ENCODE measurements around the gene ZWILCH.
"Not testable (repeated sequence)": the region's sequence is repeated elsewhere in the genome, so short reads cannot be mapped to it uniquely, and the experiment has no call there.

ZWILCH gene

GRCh38 chr15:66489179-66489791 lies 15.8 kb upstream of the ZWILCH start:
- no peak for DNase-seq

DNA sequence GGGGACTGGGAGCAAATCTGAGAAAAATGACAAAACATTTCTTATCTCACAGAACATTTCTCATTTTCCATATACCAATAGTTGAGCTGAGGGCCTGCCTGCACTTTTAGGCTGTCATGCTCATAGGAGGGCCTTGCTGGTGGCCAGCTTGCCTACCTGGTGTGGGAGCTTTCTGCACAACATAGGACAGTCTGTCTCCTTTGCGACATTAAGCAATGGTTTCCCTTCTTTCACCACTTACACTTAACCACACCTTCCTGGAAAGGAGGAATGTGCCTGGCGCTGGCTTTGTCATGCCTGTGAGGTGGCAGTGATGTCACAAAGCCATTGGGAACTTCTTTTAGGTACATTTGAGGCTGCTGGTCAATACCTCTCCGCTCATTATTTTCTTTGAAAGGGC lies 13.3 kb upstream of the ZWILCH start:
- DNase-seq = no peak

GRCh38 chr15:66494262-66494661 lies 10.9 kb upstream of the ZWILCH start:
- DNase-seq = no peak

DNA sequence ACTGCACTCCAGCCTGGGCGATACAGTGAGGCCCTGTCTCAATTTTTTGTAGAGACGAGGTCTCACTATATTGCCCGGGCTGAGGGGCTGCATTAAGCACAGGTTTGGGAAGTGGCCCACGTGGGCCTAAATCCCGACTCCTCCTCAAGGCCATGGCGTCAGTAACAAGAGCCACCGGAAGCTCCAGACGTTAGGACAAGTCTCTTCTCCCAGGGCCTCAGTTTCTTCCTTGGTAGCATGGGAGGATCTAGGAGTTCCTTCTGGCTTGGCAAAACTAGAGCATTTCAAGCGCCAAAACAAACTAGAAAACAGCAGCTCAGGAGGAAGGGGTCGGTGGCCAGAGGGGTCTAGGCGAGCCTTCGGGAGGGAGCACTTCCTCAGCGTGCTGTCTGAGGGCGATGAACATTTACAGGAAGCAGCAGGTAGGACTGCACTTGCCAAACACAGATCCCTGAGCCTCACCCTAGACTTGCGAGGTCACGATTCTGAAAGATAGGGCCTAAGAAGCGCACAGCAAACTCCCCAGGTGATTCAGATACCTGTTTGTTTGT lies 8.1 kb upstream of the ZWILCH start:
- DNase-seq = peak in 2 of 6 experiments; percentile 32 to 41

- DNase-seq = peak; percentile 93 to 96 (median 94)
These were observed 7.3 kb upstream of the ZWILCH start, which contains the start of gene SNAPC5 for GRCh38 chr15:66497502-66498455. TSS of gene SNAPC5 (minus strand) at chr15:66497762. CDS start at chr15:66497731, 31 bp downstream.

DNA sequence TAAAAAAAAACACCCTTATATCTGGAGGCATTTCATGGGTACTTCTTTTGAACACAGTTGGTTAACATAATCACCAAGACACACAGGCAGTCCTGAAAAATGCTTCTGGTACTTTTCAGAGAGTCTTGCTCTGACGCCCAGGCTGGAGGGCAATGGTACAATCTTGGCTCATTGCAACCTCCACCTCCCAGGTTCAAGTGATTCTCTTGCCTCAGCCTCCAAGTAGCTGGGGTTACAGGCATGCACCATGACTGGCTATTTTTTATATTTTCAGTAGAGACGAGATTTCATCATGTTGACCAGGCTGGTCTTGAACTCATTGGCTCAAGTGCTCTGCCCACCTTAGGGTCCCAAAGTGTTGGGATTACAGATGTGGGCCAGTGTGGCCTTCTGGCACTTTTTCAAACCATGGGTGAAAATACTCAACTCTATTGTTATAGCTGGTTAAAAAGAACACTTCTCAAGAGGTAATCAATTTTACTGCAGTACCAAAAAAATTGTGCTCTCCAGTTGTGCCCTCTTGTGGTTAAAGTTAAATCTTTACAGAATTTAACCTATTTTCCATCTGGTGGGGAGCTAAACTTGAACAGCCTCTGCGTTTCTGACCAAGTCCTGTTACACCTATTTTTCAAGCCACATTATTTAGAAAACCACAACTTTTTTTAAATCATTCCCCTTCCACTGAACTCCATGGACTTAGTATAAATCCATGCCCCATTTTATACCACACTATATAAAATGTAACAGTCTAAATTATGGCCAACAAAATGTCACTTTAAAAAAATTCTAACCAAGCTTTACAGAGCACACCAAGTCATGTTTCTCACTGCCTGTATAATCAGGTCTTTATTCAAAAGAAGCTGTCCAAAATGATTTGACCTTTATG lies 6.4 kb upstream of the ZWILCH start:
- DNase-seq = peak in 3 of 6 experiments; percentile 40 to 61 (median 57)

DNA sequence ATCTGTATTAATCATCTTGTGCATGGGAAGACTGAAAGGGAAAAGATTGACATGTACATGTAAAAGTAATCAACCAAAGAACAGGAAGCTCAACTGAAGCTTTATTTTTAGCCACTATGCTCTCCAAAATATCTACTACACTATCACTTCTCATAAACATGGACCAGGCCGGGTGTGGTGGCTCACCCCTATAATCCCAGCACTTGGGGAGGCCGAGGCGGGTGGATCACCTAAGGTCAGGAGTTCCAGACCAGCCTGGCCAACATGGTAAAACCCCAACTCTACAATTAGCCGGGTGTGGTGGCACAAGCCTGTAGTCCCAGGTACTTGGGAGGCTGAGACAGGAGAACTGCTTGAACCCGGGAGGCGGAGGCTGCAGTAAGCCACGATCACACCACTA lies 4.8 kb upstream of the ZWILCH start:
- not testable (repeated sequence) for DNase-seq

DNA sequence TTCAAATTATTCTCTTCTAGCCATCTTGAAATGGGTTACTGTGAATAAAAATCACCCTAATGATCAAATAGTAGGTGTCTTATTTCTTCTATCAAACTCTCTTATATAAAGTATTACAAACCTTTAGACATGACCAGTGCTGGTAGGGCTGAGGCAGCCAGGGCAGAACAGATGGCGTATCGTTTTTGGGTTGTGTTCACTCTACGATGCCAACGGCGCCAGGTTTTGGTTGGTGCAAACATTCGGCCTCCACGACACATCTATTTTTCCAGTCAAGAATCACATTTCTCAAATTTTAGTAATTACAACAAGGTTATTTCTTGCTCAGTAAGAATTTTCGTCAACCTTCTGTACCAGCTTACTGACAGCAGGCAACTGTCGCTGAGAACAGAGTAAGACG lies 2.6 kb upstream of the ZWILCH start:
- DNase-seq = no peak

GRCh38 chr15:66503041-66503648 lies 2.0 kb upstream of the ZWILCH start:
- not testable (repeated sequence) for DNase-seq

DNA sequence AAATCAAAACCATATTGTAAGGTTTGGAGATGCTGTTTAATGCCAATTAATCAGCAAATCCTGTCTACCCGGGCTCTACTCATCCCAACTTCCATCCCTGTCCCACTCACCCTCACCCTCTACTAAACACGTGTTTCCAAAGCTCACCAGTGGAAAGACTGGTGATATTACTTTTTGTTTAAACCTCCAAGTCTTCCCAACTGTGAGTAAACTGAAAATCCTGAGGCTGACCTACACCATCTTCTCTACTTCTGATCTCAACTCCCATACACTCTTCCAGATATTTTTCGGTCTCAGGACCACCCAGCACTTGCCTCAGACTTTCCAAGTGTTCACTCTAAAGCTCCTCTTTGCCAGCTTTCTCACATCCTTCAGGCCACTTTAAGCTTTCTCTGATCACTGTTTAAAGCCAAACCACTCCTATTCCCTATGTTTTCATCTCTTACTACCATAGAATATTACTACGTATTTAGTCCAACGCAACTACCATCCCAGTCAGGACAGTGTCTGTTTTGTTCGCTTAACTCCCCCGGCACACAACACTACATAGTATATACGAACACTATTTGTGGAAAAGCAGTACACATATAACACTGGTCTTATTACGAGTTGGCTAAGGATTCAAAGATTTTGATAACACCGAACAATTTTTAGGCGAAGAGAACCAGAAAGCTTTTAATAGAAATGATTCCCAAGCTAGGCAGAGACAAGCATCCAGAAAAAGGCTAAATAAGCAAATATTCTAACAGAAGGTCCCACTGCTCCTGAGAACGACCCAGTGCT lies 1.2 kb upstream of the ZWILCH start:
- DNase-seq = no peak

- no peak for DNase-seq
These were observed 295 bp downstream of the ZWILCH start for GRCh38 chr15:66505430-66505811.

DNA sequence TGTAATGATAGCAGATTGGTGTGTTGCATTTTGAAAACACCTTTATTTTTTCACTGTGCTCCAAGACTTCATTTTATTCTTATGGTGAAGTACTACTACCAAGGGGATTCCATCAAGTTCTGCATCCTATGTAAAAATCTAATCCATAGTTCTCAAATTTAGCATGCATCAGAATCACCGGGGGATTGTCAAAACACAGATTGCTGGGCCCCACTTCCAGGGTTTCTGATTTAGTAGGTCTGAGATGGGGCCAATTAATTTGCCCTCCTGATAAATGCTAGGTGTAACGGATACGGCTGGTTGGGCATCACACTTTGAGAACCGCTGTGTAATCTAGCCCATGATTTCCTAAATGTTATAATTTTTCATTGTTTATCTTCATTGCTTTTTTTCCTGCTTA lies 692 bp downstream of the ZWILCH start:
- DNase-seq = no peak

DNA sequence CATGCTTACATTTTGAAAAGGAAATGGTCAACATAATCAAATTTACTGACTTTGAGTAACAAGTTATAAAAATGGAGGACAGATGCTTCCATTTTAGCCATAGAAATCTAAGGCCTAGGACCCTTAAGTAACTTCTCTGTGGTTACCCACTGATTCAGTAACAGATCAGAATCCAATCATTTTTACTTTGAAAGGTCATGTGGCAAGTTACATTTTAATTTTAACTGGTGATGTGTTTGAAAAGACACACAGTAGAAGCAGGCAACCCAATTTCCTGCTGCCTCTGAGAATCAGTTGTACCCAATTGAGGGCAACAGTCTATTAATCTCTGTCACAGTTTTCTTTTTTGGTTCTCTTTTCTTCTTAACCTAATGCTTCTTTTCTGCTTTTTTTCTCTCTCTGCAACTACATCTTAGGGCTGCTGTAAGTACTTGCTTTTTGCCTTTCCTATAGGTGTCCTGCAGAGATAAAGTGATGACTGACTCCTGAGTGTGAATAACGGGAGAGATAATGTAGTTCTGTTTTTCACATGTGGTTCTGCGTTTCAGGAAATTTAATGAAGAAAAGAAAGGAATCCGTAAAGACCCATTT lies 3.3 kb downstream of the ZWILCH start:
- no peak for DNase-seq

- no peak for DNase-seq
These were observed 9.5 kb downstream of the ZWILCH start for GRCh38 chr15:66514586-66514985.

DNA sequence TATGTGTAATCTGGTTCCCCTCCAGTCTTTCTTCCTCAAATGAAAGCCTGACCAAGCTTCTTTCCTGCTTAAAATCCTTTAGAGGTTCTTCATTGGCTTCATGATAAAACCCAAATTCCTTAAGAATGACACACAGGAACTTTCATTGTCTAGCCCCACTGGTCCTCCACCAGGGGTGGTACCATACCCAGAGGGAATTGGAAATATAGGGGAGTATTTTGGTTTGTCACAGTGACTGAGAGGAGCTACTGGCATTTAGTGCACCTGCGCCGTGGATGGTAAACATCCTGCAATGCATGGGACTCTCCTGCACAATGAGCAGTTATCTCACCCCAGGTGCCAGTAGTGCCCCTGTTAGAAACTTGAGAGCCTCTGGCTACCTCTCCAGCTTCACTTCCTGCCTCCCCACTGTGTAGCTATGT lies 10.8 kb downstream of the ZWILCH start:
- DNase-seq = no peak

GRCh38 chr15:66523926-66524325 lies 18.8 kb downstream of the ZWILCH start:
- DNase-seq = no peak

DNA sequence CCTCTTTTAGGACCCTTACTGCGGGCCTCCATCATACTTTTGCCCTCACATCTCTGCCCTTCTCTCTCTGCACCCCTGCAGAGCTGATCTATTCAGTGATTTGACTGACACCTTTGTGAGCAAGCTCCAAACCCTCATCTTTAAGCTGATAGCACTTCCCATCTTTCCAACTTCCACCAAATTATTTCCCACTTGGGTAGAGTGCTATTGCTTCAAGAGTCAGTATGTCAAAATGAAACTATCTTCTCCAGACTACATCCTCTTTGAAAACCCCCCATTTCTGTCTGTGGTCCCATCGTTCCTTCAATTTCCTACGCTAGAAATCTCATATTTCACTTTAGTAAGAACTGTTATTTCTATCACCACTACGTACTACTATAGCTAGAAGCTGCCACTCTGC lies 19.7 kb downstream of the ZWILCH start:
- DNase-seq = no peak

GRCh38 chr15:66535056-66535455 lies 29.9 kb downstream of the ZWILCH start:
- DNase-seq = no peak

DNA sequence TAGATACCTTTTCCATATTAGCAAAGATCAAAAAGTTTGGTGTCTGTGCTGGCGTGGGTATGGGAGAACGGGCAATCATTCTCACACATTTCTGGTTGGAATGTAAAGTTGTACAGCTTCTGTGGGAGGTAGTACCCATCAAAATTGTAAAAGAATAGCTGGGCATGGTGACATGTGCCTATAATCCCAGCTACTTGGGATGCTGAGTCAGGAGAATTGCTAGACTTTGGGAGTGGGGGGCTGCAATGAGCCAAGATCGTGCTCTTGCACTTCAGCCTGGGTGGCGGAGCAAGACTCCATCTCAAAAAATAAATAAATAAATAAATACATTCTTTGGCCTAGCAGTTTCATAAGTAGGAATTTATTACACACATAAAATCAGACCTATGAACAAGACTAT lies 37.8 kb downstream of the ZWILCH start:
- no peak for DNase-seq

GRCh38 chr15:66545255-66545654 lies 40.1 kb downstream of the ZWILCH start:
- DNase-seq = no peak

DNA sequence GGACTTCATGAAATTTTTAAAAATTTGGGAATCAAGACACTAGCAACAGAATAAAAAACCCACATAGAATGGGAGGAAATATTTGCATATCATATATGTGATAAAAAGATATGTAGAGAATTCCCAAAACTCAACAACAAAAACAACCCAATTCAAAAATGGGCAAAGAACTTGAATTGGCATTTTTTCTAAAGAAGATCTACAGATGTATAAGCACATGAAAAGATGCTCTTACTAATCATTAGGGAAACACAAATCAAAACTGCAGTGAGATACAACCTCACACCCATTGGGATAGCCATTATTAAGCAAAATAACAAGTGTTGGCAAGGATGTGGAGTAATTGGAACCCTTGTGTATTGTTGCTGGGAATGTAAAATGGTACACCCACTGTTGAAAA lies 50.6 kb downstream of the ZWILCH start:
- no peak for DNase-seq

Measured in stimulated activated naive CD4-positive, alpha-beta T cell (primary cell).